K562 (cell line): ENCODE measurements around the gene HAS3. TPM values are rescaled to one million over a fixed set of nuclear protein-coding genes. Genes with fewer than 3 reads are reported as not detected.

Source experiments
- EWSR1 ChIP-seq: fragments of 450-650 bp; IDR thresholded peaks from 2 replicates; pipeline ENCODE4 v1.6.1; 2018; ENCODE audit warnings: borderline replicate concordance, mild to moderate bottlenecking, low read depth, moderate library complexity; ENCODE audit not compliant: partially characterized antibody
- ZNF668 ChIP-seq: fragments of 250-450 bp; sonication (Bioruptor Pico); IDR thresholded peaks from 2 replicates; pipeline ENCODE4 v1.8.0; 2022; ENCODE audit warnings: mild to moderate bottlenecking, inconsistent platforms
- ZNF778 ChIP-seq: fragments of 450-650 bp; formaldehyde crosslinking; IDR thresholded peaks from 2 replicates; pipeline ENCODE4 v1.4.0; 2020; ENCODE audit warnings: mild to moderate bottlenecking, moderate library complexity
- polyA plus RNA-seq, 8 experiments: library from polyadenylated mRNA; depleted of rRNA in 4 of 8; stranded (reverse) in 5 of 8; unstranded in 3 of 8; fragments of >200 nt; fragmentation: Nextera tagmentation in 2 of 8; fragmentation: Illumina TruSeq in 1 of 8; extraction: Ambion mirVana in 2 of 8; extraction: Trizol in 1 of 8; gene quantifications; 2 replicates each; pipeline versions ENCODE4 v1.2.1 to v1.2.3, GENCODE V29; 2011 to 2014; ENCODE audit warnings: inconsistent platforms in 1 of 8, missing spikeins in 1 of 8
- total RNA-seq, 7 experiments: library from RNA; depleted of rRNA in 6 of 7; stranded (reverse); fragments of >200 nt in 6 of 7; fragmentation: Illumina TruSeq in 2 of 7; extraction: Trizol in 2 of 7; gene quantifications; 2 replicates each; pipeline versions ENCODE4 v1.2.1 to v1.2.3, GENCODE V29; 2011 to 2021; ENCODE audit warnings: low replicate concordance in 1 of 7
- TF ChIP-seq, protein P1 (sequence below): fragments of 450-650 bp; IDR thresholded peaks from 2 replicates; pipeline ENCODE4 v1.6.1; 2016; ENCODE audit warnings: mild to moderate bottlenecking, moderate library complexity
- TF ChIP-seq, protein P2 (sequence below): fragments of 250-450 bp; sonication (Bioruptor Pico); IDR thresholded peaks from 2 replicates; pipeline ENCODE4 v1.5.1; 2021; ENCODE audit warnings: mild to moderate bottlenecking
- TF ChIP-seq, protein P3 (sequence below): fragments of 450-650 bp; formaldehyde crosslinking; IDR thresholded peaks from 2 replicates; pipeline ENCODE4 v1.4.0; 2020; ENCODE audit warnings: mild to moderate bottlenecking, moderate library complexity
- TF ChIP-seq, protein P4 (sequence below): fragments of 150-350 bp; IDR thresholded peaks from 2 replicates; pipeline ENCODE4 v1.6.1; 2014; ENCODE audit warnings: low read depth, mild to moderate bottlenecking, low read length, borderline replicate concordance

The HAS3 gene
- total and polyA plus RNA-seq, 9 of the 15 experiments (the other 6 are each of a cell fraction or from before 2014, with no cell fraction given), result 0.04 to 0.33 (median 0.13) TPM; not detected in 1

DNA sequence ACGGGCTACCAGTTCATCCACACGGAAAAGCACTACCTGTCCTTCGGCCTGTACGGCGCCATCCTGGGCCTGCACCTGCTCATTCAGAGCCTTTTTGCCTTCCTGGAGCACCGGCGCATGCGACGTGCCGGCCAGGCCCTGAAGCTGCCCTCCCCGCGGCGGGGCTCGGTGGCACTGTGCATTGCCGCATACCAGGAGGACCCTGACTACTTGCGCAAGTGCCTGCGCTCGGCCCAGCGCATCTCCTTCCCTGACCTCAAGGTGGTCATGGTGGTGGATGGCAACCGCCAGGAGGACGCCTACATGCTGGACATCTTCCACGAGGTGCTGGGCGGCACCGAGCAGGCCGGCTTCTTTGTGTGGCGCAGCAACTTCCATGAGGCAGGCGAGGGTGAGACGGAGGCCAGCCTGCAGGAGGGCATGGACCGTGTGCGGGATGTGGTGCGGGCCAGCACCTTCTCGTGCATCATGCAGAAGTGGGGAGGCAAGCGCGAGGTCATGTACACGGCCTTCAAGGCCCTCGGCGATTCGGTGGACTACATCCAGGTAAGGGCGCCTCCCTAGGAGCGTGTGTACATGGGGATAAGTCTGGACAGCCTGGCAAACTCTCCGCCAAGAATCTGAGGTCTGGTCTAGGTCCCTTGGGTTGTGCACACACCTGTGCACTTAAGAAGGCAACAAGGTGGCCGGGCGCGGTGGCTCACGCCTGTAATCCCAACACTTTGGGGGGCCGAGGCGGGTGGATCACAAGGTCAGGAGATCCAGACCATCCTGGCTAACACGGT, 4.2 kb downstream of the HAS3 start (continued):
- TF ChIP-seq, protein P1, sequence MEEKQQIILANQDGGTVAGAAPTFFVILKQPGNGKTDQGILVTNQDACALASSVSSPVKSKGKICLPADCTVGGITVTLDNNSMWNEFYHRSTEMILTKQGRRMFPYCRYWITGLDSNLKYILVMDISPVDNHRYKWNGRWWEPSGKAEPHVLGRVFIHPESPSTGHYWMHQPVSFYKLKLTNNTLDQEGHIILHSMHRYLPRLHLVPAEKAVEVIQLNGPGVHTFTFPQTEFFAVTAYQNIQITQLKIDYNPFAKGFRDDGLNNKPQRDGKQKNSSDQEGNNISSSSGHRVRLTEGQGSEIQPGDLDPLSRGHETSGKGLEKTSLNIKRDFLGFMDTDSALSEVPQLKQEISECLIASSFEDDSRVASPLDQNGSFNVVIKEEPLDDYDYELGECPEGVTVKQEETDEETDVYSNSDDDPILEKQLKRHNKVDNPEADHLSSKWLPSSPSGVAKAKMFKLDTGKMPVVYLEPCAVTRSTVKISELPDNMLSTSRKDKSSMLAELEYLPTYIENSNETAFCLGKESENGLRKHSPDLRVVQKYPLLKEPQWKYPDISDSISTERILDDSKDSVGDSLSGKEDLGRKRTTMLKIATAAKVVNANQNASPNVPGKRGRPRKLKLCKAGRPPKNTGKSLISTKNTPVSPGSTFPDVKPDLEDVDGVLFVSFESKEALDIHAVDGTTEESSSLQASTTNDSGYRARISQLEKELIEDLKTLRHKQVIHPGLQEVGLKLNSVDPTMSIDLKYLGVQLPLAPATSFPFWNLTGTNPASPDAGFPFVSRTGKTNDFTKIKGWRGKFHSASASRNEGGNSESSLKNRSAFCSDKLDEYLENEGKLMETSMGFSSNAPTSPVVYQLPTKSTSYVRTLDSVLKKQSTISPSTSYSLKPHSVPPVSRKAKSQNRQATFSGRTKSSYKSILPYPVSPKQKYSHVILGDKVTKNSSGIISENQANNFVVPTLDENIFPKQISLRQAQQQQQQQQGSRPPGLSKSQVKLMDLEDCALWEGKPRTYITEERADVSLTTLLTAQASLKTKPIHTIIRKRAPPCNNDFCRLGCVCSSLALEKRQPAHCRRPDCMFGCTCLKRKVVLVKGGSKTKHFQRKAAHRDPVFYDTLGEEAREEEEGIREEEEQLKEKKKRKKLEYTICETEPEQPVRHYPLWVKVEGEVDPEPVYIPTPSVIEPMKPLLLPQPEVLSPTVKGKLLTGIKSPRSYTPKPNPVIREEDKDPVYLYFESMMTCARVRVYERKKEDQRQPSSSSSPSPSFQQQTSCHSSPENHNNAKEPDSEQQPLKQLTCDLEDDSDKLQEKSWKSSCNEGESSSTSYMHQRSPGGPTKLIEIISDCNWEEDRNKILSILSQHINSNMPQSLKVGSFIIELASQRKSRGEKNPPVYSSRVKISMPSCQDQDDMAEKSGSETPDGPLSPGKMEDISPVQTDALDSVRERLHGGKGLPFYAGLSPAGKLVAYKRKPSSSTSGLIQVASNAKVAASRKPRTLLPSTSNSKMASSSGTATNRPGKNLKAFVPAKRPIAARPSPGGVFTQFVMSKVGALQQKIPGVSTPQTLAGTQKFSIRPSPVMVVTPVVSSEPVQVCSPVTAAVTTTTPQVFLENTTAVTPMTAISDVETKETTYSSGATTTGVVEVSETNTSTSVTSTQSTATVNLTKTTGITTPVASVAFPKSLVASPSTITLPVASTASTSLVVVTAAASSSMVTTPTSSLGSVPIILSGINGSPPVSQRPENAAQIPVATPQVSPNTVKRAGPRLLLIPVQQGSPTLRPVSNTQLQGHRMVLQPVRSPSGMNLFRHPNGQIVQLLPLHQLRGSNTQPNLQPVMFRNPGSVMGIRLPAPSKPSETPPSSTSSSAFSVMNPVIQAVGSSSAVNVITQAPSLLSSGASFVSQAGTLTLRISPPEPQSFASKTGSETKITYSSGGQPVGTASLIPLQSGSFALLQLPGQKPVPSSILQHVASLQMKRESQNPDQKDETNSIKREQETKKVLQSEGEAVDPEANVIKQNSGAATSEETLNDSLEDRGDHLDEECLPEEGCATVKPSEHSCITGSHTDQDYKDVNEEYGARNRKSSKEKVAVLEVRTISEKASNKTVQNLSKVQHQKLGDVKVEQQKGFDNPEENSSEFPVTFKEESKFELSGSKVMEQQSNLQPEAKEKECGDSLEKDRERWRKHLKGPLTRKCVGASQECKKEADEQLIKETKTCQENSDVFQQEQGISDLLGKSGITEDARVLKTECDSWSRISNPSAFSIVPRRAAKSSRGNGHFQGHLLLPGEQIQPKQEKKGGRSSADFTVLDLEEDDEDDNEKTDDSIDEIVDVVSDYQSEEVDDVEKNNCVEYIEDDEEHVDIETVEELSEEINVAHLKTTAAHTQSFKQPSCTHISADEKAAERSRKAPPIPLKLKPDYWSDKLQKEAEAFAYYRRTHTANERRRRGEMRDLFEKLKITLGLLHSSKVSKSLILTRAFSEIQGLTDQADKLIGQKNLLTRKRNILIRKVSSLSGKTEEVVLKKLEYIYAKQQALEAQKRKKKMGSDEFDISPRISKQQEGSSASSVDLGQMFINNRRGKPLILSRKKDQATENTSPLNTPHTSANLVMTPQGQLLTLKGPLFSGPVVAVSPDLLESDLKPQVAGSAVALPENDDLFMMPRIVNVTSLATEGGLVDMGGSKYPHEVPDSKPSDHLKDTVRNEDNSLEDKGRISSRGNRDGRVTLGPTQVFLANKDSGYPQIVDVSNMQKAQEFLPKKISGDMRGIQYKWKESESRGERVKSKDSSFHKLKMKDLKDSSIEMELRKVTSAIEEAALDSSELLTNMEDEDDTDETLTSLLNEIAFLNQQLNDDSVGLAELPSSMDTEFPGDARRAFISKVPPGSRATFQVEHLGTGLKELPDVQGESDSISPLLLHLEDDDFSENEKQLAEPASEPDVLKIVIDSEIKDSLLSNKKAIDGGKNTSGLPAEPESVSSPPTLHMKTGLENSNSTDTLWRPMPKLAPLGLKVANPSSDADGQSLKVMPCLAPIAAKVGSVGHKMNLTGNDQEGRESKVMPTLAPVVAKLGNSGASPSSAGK, result no peak
- TF ChIP-seq, protein P2, sequence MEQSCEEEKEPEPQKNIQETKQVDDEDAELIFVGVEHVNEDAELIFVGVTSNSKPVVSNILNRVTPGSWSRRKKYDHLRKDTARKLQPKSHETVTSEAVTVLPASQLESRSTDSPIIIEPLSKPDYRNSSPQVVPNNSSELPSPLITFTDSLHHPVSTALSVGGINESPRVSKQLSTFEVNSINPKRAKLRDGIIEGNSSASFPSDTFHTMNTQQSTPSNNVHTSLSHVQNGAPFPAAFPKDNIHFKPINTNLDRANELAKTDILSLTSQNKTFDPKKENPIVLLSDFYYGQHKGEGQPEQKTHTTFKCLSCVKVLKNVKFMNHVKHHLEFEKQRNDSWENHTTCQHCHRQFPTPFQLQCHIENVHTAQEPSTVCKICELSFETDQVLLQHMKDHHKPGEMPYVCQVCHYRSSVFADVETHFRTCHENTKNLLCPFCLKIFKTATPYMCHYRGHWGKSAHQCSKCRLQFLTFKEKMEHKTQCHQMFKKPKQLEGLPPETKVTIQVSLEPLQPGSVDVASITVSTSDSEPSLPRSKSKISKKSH (CRISPR knock-in tag), result no peak
- TF ChIP-seq ZNF668, result no peak
- TF ChIP-seq, protein P3, sequence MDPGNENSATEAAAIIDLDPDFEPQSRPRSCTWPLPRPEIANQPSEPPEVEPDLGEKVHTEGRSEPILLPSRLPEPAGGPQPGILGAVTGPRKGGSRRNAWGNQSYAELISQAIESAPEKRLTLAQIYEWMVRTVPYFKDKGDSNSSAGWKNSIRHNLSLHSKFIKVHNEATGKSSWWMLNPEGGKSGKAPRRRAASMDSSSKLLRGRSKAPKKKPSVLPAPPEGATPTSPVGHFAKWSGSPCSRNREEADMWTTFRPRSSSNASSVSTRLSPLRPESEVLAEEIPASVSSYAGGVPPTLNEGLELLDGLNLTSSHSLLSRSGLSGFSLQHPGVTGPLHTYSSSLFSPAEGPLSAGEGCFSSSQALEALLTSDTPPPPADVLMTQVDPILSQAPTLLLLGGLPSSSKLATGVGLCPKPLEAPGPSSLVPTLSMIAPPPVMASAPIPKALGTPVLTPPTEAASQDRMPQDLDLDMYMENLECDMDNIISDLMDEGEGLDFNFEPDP, result no peak
- no peak for TF ChIP-seq ZNF778
- TF ChIP-seq, protein P4, sequence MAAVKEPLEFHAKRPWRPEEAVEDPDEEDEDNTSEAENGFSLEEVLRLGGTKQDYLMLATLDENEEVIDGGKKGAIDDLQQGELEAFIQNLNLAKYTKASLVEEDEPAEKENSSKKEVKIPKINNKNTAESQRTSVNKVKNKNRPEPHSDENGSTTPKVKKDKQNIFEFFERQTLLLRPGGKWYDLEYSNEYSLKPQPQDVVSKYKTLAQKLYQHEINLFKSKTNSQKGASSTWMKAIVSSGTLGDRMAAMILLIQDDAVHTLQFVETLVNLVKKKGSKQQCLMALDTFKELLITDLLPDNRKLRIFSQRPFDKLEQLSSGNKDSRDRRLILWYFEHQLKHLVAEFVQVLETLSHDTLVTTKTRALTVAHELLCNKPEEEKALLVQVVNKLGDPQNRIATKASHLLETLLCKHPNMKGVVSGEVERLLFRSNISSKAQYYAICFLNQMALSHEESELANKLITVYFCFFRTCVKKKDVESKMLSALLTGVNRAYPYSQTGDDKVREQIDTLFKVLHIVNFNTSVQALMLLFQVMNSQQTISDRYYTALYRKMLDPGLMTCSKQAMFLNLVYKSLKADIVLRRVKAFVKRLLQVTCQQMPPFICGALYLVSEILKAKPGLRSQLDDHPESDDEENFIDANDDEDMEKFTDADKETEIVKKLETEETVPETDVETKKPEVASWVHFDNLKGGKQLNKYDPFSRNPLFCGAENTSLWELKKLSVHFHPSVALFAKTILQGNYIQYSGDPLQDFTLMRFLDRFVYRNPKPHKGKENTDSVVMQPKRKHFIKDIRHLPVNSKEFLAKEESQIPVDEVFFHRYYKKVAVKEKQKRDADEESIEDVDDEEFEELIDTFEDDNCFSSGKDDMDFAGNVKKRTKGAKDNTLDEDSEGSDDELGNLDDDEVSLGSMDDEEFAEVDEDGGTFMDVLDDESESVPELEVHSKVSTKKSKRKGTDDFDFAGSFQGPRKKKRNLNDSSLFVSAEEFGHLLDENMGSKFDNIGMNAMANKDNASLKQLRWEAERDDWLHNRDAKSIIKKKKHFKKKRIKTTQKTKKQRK, result no peak
- no peak for TF ChIP-seq EWSR1
